Stomach (tissue), 9 donors: ENCODE results near the gene ABCD4. TPM values are rescaled to one million over a fixed set of nuclear protein-coding genes. Genes with fewer than 3 reads are reported as not detected.
A peak's percentile ranks its signal among the peaks of the same experiment; 100 is the strongest.

Experiments used
- DNase-seq, 2 donors: peaks; one replicate each; pipeline versions ENCODE4 v3.0.0 to v3.0.0-alpha.2; 2013 to 2019
- H3K27ac ChIP-seq, 5 donors: fragments of 200-600 bp in 4 of 5; sonication (generic) in 4 of 5; one replicate each; pipeline ENCODE4 v1.5.1; 2013 to 2019; ENCODE audit warnings: mild to moderate bottlenecking in 1 of 5, moderate library complexity in 1 of 5
- H3K27me3 ChIP-seq, 3 donors: fragments of 200-600 bp; sonication (generic); one replicate each; pipeline ENCODE4 v1.5.1; 2017 to 2019; ENCODE audit warnings: mixed run types in 1 of 3
- H3K36me3 ChIP-seq, 4 donors: fragments of 200-600 bp; sonication (generic); 1 replicate in 3 of 4; 2 replicates in 1 of 4; pipeline ENCODE4 v1.5.1; 2016 to 2019
- H3K4me1 ChIP-seq, 4 donors: fragments of 200-600 bp; sonication (generic); one replicate each; pipeline ENCODE4 v1.5.1; 2016 to 2019
- H3K4me3 ChIP-seq, 4 donors: fragments of 200-600 bp; sonication (generic) in 3 of 4; one replicate each; pipeline ENCODE4 v1.5.1; 2016 to 2019; ENCODE audit warnings: mild to moderate bottlenecking in 1 of 4
- H3K9me3 ChIP-seq, 4 donors: fragments of 200-600 bp; sonication (generic); one replicate each; pipeline ENCODE4 v1.5.1; 2016 to 2019
- CTCF ChIP-seq, 7 experiments: fragments of 450-650 bp in 4 of 7; fragments of 200-600 bp in 3 of 7; sonication (generic) in 3 of 7; IDR thresholded peaks; one replicate each; pipeline ENCODE4 v1.5.1; 2016 to 2019; ENCODE audit warnings: antibody characterized with exemption in 7 of 7, control low read depth in 2 of 7, mild to moderate bottlenecking in 1 of 7
- EP300 ChIP-seq: sonication (generic); formaldehyde crosslinking; IDR thresholded peaks from one replicate; pipeline ENCODE4 v1.6.1; 2017; ENCODE audit warnings: antibody characterized with exemption
- POLR2A ChIP-seq, 4 donors: fragments of 450-650 bp; IDR thresholded peaks; one replicate each; pipeline ENCODE4 v1.6.1; 2016; ENCODE audit warnings: antibody characterized with exemption in 4 of 4, control low read depth in 2 of 4, mild to moderate bottlenecking in 1 of 4, moderate library complexity in 1 of 4
- POLR2AphosphoS5 ChIP-seq, 3 donors: sonication (generic); formaldehyde crosslinking; IDR thresholded peaks; one replicate each; pipeline ENCODE4 v1.6.1; 2016; ENCODE audit warnings: antibody characterized with exemption in 3 of 3
- WGBS, 5 donors: extraction: QIAGEN DNeasy Blood & Tissue Kit in 3 of 5; methylation state at CpG; one replicate each; pipeline versions ENCODE4 v1.1.5 to v1.1.7; 2013 to 2018; 5-methylcytosine and 5-hydroxymethylcytosine counted together
- intact Hi-C: fragments of 100-400 bp; cut with DNase I; formaldehyde crosslinking; loops from one replicate; pipeline ENCODE4 v1.15.1; 2023; ENCODE audit warnings: low total_unique reads
- polyA plus RNA-seq, 3 donors: library from polyadenylated mRNA; stranded (reverse); fragments of 200-250 nt; gene quantifications; one replicate each; pipeline ENCODE4 v1.2.3, GENCODE V29; 2013
- total RNA-seq, 5 donors: library from RNA; depleted of rRNA; stranded (reverse); fragments of >200 nt; gene quantifications; one replicate each; pipeline versions ENCODE4 v1.1.0 to v1.2.3, GENCODE V29; 2014 to 2016
- donor health status: healthy with polysubstance abuse.
- donor health status: Bipolar disorder and iron deficiency.
- donor health status: healthy.

ABCD4 gene
- total and polyA plus RNA-seq, 8 donors: 18.1 to 108 (median 34.4) TPM

DNA sequence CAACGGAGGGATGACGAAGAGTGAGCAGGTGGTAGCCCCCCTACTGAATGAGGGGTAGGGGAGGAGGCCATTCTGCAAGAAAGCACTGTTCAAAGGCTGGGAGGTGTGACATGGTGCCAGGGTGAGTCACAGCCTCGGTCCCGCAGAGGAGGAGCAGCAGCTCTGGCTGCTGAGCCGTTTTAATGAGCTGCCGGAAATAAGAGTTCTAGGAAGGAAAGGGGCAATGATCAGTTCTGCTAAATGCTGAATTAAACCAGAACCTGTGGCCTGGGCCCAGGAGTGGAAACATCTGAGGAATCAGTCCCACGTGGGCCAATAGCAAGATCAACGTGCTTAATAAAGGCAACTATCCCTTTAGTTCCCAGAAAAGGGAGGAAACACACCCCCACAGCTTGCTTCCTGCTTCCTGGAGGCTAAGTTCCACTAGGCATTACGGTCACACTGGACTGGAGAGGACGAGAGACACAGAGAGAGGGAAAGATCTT, 3.6 kb downstream of the ABCD4 start:
- no peaks in the 10 kb centered on the region for H3K27me3 ChIP-seq
- no peak for TF ChIP-seq POLR2A (IDR thresholded peaks at IDR 0.05)
- peak in 1 of 3 donors; percentile 7 for TF ChIP-seq POLR2AphosphoS5 (IDR thresholded peaks at IDR 0.05)
- no peak for TF ChIP-seq EP300
- no peak for TF ChIP-seq CTCF (IDR thresholded peaks at IDR 0.05)
- H3K27ac ChIP-seq: peak overlapping the region in 4 of 5 donors; percentile 29 to 55 (median 34)
- intact Hi-C loops: no loop called here
- no peaks in the 10 kb centered on the region for H3K9me3 ChIP-seq
- H3K4me3 ChIP-seq: no peak overlapping the region
- DNase-seq: peak in 1 of 2 donors; percentile 42
- H3K36me3 ChIP-seq: peaks cover 22 to 57% (median 55%) of the 10 kb centered on the region in 4 donors
- 54 to 79% (median 58%) methylated on average over 10 of the region's 10 CpGs for WGBS, 5 donors
- H3K4me1 ChIP-seq: peaks cover 9 to 45% (median 24%) of the 10 kb centered on the region in 4 donors

GRCh38 chr14:74297986-74298385, 4.7 kb downstream of the ABCD4 start:
- intact Hi-C loops: no loop called here
- Histone ChIP-seq H3K4me1 (peaks cover 9 to 38% (median 17%) of the 10 kb centered on the region in 4 donors), H3K36me3 (peaks cover 23 to 65% (median 57%) of the 10 kb centered on the region in 4 donors), H3K9me3 (no peaks in the 10 kb centered on the region), H3K4me3 (no peak overlapping the region), H3K27me3 (no peaks in the 10 kb centered on the region), H3K27ac (no peak overlapping the region)
- no peak for TF ChIP-seq POLR2A (IDR thresholded peaks at IDR 0.05)
- TF ChIP-seq POLR2AphosphoS5 (IDR thresholded peaks at IDR 0.05): no peak
- TF ChIP-seq EP300: no peak
- no peak for TF ChIP-seq CTCF (IDR thresholded peaks at IDR 0.05)
- no peak for DNase-seq
- WGBS, 5 donors: 84 to 93% (median 91%) methylated on average over 10 of the region's 10 CpGs

GRCh38 chr14:74296037-74296467, 6.7 kb downstream of the ABCD4 start:
- H3K4me3 ChIP-seq: no peak overlapping the region
- no peak overlapping the region for H3K27ac ChIP-seq
- DNase-seq: no peak
- intact Hi-C loops: no loop called here
- H3K27me3 ChIP-seq: no peaks in the 10 kb centered on the region
- H3K9me3 ChIP-seq: no peaks in the 10 kb centered on the region
- TF ChIP-seq EP300: no peak
- TF ChIP-seq POLR2AphosphoS5 (IDR thresholded peaks at IDR 0.05): no peak
- peaks cover 0 to 29% (median 8%) of the 10 kb centered on the region in 4 donors for H3K4me1 ChIP-seq
- WGBS, 5 donors: 83 to 93% (median 89%) methylated on average over 9 of the region's 9 CpGs
- H3K36me3 ChIP-seq: peaks cover 42 to 84% (median 76%) of the 10 kb centered on the region in 4 donors

DNA sequence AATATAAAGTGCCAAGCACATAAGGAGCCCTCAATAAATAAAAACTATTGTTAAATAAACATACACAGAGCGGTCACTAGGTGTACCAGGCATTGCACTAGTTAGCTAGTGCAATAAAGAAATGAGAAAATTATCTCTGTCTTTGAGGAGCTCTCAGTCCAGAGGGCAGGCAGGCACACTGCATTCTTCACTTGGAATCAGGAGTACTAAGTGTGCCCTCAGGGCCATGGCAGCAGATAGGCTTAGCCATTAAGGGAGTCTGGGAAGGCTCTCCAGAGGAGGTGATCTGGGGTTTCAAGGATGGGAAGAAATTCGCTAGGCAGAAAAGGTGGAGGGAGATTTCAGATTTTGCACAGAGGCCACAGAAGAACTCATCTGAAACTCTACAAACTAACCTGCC, 9.1 kb downstream of the ABCD4 start:
- Histone ChIP-seq H3K4me3 (no peak overlapping the region), H3K9me3 (no peaks in the 10 kb centered on the region), H3K27me3 (no peaks in the 10 kb centered on the region), H3K4me1 (peaks cover 0 to 13% (median 1%) of the 10 kb centered on the region in 4 donors), H3K36me3 (peaks cover 53 to 95% (median 89%) of the 10 kb centered on the region in 4 donors), H3K27ac (no peak overlapping the region)
- intact Hi-C loops: no loop called here
- TF ChIP-seq CTCF (IDR thresholded peaks at IDR 0.05): no peak
- no peak for TF ChIP-seq POLR2AphosphoS5 (IDR thresholded peaks at IDR 0.05)
- TF ChIP-seq POLR2A (IDR thresholded peaks at IDR 0.05): no peak
- TF ChIP-seq EP300: no peak
- no peak for DNase-seq
- 76 to 94% (median 86%) methylated on average over 2 of the region's 2 CpGs for WGBS, 5 donors

- Histone ChIP-seq H3K4me1 (peaks cover 0 to 11% (median 0%) of the 10 kb centered on the region in 4 donors), H3K4me3 (no peak overlapping the region), H3K27me3 (no peaks in the 10 kb centered on the region), H3K9me3 (no peaks in the 10 kb centered on the region), H3K27ac (no peak overlapping the region), H3K36me3 (peaks cover 55 to 95% (median 89%) of the 10 kb centered on the region in 4 donors)
- TF ChIP-seq POLR2AphosphoS5 (IDR thresholded peaks at IDR 0.05) (no peak), EP300 (no peak), CTCF (IDR thresholded peaks at IDR 0.05) (no peak), POLR2A (IDR thresholded peaks at IDR 0.05) (no peak)
- intact Hi-C loops: no loop called here
- 84 to 95% (median 92%) methylated on average over 11 of the region's 11 CpGs for WGBS, 5 donors
- no peak for DNase-seq
Measured at GRCh38 chr14:74292061-74292460, 10.7 kb downstream of the ABCD4 start.
